Measurements from ENCODE around the gene MYO1D.
"Not testable (repeated sequence)": the region's sequence is repeated elsewhere in the genome, so short reads cannot be mapped to it uniquely, and the experiment has no call there.

The MYO1D gene

DNA sequence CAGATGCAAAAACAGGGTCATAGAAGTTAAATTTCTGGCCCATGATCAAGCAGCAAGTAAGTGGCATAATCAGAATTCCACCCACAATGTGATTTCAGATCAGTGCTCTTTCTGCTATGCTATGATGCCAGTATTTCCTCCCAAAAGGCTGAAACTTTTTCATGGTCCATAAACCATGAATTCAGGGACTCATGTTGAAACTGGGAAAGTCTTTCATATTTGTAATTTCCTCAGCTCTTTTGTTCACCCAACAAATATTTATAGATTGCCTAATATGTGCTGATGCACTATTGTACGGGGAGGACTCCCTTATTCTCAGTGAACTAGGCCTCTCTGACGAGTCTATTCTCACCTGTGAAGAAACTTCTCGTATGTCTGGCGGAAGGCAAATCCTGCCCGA lies 156.3 kb downstream of the MYO1D start:
- no peak for DNase-seq

DNA sequence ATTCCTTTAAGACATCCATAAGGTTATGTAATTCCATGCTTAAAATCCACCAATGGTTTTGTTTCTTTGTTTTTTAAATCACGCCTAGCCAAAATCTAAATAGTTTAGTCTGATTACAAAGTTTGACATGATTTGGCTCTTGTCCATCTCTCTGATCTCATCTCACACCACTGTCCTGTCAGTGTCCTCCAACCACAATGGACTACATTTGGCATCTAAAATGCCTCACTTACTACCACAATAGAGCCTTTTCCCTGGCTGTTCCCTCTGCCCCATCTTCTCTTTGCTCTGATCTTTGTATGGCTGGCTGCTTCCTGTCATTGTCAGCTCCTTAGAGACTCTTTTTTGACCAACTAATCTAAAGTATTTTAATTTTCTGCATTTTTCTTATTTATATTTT lies 157.2 kb downstream of the MYO1D start:
- DNase-seq, result no peak

GRCh38 chr17:32714922-32715321 lies 162.0 kb downstream of the MYO1D start:
- not testable (repeated sequence) for DNase-seq

GRCh38 chr17:32714206-32714605 lies 162.7 kb downstream of the MYO1D start:
- not testable (repeated sequence) for DNase-seq

DNA sequence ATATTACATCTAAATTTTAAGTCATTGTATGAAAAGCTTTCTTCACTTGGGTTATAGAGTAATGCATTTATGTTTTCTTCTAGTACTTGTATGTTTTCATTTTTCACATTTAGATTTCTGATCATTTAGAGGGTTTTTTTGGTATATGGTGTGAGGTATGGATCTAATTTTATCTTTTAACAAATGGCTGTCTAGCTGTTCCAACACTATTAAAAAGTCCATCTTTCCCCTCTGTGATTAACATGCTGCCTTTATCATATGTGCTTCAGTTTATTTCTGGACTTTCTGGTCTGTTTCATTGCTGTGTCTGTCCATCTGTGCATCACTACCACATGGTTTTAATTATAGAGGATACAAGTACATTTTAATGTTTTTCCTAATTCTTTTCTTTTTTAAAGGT lies 163.8 kb downstream of the MYO1D start:
- no peak for DNase-seq

DNA sequence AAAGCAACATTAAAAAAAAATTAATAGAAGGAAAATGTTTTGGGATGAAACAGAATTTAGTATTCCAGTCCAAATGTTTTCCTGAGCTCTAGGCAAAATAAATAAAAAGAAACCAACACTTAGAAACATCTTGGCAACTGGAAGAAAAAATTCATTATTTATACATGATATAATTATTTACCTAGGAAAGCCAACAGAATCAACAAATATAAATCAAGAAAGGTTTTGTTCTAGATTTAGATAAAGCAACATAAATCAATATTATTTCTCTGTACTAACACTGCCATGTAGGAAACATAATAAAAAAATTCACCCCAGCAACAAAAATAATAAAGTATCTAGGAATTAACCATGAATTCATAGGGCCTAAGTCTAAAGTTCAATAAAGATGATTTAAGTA lies 167.4 kb downstream of the MYO1D start:
- no peak for DNase-seq

DNA sequence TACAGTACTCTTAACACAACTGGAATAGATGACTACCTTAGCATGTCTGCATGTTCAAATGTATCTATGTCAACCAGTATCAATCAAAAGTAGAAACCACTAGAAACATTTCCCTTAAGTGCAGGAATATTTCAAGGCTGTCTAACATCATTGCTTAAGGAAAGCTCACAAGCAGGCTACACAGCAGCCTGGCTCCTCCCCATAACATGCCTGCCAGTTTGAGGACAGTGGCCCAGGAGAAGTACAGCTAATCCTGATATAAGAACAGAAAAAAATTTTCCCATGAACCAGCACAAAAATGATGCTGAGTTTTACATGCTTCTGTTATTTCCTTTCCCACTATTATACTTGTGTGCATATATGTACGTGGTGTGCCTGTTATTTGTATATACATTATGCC lies 175.1 kb downstream of the MYO1D start:
- DNase-seq, result no peak

DNA sequence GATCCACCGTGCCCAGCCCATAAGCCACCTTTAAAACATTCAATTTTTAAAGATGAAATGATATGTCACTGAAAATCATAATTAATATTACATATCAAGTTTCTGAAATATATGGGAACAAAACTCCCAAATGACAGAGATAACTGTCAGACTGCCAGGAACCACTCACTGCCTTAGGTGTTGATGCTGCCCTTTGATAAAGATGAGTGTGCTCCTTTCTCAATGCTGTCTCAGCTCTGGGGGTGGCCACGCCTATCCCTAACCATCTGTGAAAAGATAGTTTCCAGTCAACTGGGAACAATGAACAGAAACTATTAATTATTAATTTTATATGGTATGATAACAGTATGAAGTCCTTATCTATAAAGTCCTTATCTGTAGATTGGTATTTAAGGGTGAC lies 177.7 kb downstream of the MYO1D start:
- DNase-seq, result no peak

- no peak for DNase-seq
Observed at GRCh38 chr17:32697728-32698625, 178.9 kb downstream of the MYO1D start.

DNA sequence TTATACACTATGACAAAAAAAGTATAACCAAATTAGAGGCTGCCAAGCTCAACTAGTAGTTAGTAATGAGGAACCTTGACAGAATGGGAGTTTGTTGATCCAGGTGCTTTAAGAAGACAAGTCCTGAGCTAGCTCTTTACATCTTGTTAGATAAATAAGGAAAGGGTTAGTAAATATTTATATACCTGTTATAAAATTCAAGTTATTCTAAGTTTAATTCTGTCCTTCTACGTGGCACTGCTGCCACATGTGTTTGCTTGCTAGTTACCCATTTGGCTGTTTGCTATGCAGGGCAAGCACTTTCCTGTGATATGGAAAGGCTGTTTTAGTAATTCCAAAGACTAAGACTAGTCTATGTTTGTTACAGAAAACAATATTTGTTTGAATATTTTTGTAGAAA lies 180.5 kb downstream of the MYO1D start:
- no peak for DNase-seq

GRCh38 chr17:32695864-32696263 lies 181.1 kb downstream of the MYO1D start:
- DNase-seq, result no peak

- DNase-seq, result no peak
Observed at GRCh38 chr17:32693194-32693897, 183.6 kb downstream of the MYO1D start.

- DNase-seq, result no peak
Observed at GRCh38 chr17:32692179-32692578, 184.7 kb downstream of the MYO1D start.

- no peak for DNase-seq
Observed at GRCh38 chr17:32689348-32689747, 187.6 kb downstream of the MYO1D start.

DNA sequence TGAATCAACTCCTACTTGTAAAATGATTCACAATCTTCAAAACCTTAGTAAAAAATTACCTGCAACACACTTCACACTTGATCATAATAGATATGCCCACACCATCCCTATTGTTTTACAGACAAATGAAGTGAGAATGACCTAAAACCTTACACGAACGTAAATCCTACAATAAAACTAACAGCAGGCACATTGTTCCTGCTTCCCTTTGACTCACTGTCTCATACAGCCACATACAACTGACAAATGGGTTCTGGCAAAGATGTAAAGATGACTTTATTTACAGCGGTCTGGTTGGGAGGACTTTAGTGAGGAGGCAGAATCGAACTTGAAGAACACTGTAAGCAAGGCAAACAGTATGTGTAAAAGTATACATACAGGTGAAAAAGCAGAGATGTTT lies 188.7 kb downstream of the MYO1D start:
- DNase-seq, result no peak

- no peak for DNase-seq
Observed at GRCh38 chr17:32684087-32684958, 192.6 kb downstream of the MYO1D start.

GRCh38 chr17:32673964-32674363 lies 203.0 kb downstream of the MYO1D start:
- no peak for DNase-seq

- DNase-seq, result no peak
Observed at GRCh38 chr17:32672711-32673110, 204.2 kb downstream of the MYO1D start.

DNA sequence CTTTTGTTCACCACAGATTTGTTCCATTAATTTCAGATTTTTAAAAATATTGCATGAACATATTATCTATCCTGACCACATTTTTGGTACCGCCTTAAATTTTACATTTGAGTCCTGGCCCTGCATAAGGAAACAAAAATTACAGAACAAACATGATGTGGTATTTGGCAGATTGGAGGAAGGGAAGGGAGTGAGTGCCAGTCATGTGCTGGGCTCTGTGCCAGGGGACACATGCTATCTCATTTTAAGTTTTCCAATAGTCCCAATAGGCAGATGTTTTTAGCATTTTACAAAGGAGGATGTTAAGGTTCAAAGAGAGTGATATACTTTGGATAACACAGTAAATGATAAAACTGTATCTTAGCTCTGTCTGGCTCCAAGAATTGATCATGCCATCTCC lies 205.0 kb downstream of the MYO1D start:
- no peak for DNase-seq

DNA sequence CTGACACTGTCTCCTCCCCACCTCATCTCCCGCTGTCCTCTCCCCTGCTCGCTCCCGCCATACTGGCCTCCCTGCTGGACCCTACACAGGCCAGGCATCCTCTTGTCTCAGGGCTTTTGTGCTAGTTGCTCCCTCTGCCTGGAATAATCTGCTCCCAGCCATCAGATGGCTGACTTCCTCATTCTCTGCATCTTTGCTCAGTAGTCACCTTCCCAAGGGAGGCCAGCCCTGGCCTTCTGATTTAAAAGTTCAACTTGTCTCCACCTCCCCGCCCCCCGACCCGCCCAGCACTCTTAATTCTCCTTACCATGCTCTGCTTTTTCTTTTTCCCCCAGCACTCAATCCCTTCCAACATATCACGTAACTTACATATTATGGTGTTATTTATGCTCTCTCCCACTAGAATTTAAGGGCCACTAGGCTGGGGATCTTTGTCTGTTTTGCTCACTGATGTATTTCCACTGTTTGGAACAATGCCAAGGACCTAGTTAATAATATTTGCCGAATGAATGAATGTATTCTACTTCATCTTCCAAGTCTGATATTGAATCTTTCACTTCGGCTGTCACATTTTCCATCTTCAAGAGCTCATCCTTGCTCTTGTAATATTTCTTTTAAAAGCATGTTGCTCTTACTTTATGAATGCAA lies 211.9 kb downstream of the MYO1D start:
- no peak for DNase-seq

- DNase-seq, result no peak
Observed at GRCh38 chr17:32660496-32660985, 216.4 kb downstream of the MYO1D start.

DNA sequence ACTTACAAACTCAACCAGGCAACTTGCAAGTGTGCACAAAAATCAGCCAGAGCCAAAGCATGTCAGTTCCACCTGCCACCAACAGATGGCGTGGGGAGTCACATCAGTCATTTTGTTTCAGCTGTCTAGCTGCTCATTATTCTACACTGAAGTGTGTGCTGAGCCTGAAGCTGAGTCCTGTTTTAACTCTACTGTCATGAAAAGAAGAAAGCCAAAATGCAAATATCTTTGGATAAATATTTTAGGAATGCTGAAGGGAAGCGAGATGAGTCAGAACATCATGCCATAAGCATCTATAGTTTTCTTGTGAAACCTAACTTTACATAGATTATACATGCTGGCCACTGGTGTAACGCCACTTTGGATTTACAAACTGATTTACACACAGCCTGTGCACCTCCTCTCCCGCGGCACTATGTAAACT lies 217.5 kb downstream of the MYO1D start:
- peak; percentile 21 for DNase-seq
